NCI-H1092 (cell line): ENCODE measurements around the gene CCNL1.
A peak's percentile ranks its signal among the peaks of the same experiment; 100 is the strongest.
"Not testable (repeated sequence)": the region's sequence is repeated elsewhere in the genome, so short reads cannot be mapped to it uniquely, and the experiment has no call there.

Experiments used
- DNase-seq: peaks from one replicate; lab custom pipeline; 2025; lab: John Stamatoyannopoulos, UW

The CCNL1 gene

GRCh38 chr3:157159762-157160657, at the start of gene CCNL1:
CCNL1 (minus strand) TSS chr3:157160147; CDS start chr3:157160094, 53 bp downstream.
- peak; percentile 94 for DNase-seq

GRCh38 chr3:157204880-157205279, 44.9 kb upstream of the CCNL1 start:
- DNase-seq = no peak

GRCh38 chr3:157204431-157204830, 44.5 kb upstream of the CCNL1 start:
- no peak for DNase-seq

GRCh38 chr3:157201648-157202278, 41.8 kb upstream of the CCNL1 start:
- peak; percentile 8 for DNase-seq

- DNase-seq = no peak
Measured at GRCh38 chr3:157199841-157200240, 39.9 kb upstream of the CCNL1 start.

GRCh38 chr3:157195965-157196364, 36.0 kb upstream of the CCNL1 start:
- DNase-seq = no peak

- DNase-seq = not testable (repeated sequence)
Measured at GRCh38 chr3:157191149-157191548, 31.2 kb upstream of the CCNL1 start.

GRCh38 chr3:157190380-157190872, 30.5 kb upstream of the CCNL1 start:
- DNase-seq = no peak

- no peak for DNase-seq
Measured at GRCh38 chr3:157188391-157188790, 28.4 kb upstream of the CCNL1 start.

GRCh38 chr3:157182879-157183278, 22.9 kb upstream of the CCNL1 start:
- DNase-seq = no peak

- DNase-seq = no peak
Measured at GRCh38 chr3:157180262-157180661, 20.3 kb upstream of the CCNL1 start.

GRCh38 chr3:157179365-157179803, 19.4 kb upstream of the CCNL1 start:
- DNase-seq = no peak

- not testable (repeated sequence) for DNase-seq
Measured at GRCh38 chr3:157178503-157179364, 18.8 kb upstream of the CCNL1 start.

- DNase-seq = not testable (repeated sequence)
Measured at GRCh38 chr3:157177801-157178453, 18.0 kb upstream of the CCNL1 start.

- DNase-seq = no peak
Measured at GRCh38 chr3:157176934-157177333, 17.0 kb upstream of the CCNL1 start.

- DNase-seq = no peak
Measured at GRCh38 chr3:157175691-157176507, 16.0 kb upstream of the CCNL1 start.

GRCh38 chr3:157174649-157175498, 14.9 kb upstream of the CCNL1 start:
- peak; percentile 99 for DNase-seq

GRCh38 chr3:157174290-157174648, 14.3 kb upstream of the CCNL1 start:
- no peak for DNase-seq

GRCh38 chr3:157173343-157173742, 13.4 kb upstream of the CCNL1 start:
- DNase-seq = not testable (repeated sequence)

GRCh38 chr3:157172746-157173145, 12.8 kb upstream of the CCNL1 start:
- DNase-seq = no peak
